ENCODE data around the gene NUDCD3.

DNA sequence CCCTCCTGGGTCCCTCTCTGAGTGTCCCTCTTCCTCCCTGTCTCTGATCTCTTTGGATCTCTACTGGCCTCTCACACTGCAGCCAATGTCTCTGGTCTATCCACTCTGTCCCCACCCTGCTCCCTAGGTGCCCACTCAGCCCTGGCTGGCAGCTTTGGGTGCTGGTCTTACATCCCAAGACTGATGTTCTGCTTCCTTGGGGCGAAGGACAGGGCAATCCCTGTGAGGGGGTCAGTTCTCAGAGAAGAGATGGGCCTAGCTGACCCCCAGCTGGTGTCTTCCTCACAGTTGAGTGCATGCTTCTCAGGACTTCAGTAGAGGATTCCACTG is 113.4 kb downstream of the NUDCD3 start:
- TF ChIP-seq POLR2A (IDR thresholded peaks at IDR 0.05) (no peak), EP300 (IDR thresholded peaks at IDR 0.05) (no peak)
- TF ChIP-seq, protein P1, sequence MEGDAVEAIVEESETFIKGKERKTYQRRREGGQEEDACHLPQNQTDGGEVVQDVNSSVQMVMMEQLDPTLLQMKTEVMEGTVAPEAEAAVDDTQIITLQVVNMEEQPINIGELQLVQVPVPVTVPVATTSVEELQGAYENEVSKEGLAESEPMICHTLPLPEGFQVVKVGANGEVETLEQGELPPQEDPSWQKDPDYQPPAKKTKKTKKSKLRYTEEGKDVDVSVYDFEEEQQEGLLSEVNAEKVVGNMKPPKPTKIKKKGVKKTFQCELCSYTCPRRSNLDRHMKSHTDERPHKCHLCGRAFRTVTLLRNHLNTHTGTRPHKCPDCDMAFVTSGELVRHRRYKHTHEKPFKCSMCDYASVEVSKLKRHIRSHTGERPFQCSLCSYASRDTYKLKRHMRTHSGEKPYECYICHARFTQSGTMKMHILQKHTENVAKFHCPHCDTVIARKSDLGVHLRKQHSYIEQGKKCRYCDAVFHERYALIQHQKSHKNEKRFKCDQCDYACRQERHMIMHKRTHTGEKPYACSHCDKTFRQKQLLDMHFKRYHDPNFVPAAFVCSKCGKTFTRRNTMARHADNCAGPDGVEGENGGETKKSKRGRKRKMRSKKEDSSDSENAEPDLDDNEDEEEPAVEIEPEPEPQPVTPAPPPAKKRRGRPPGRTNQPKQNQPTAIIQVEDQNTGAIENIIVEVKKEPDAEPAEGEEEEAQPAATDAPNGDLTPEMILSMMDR (IDR thresholded peaks at IDR 0.05): no peak
